Uterus (tissue), 2 donors: ENCODE measurements around the gene RALB.

Experiments used
- POLR2A ChIP-seq, 2 donors: fragments of 450-650 bp; IDR thresholded peaks; one replicate each; pipeline ENCODE4 v1.6.1; 2016; ENCODE audit warnings: antibody characterized with exemption in 2 of 2, mild to moderate bottlenecking in 1 of 2, moderate library complexity in 1 of 2
- TF ChIP-seq, protein P1 (sequence below), 4 experiments: fragments of 200-600 bp in 2 of 4; fragments of 450-650 bp in 2 of 4; sonication (generic) in 2 of 4; IDR thresholded peaks; one replicate each; pipeline ENCODE4 v1.5.1; 2016 to 2019; ENCODE audit warnings: antibody characterized with exemption in 4 of 4, mild to moderate bottlenecking in 2 of 4, moderate library complexity in 1 of 4

DNA sequence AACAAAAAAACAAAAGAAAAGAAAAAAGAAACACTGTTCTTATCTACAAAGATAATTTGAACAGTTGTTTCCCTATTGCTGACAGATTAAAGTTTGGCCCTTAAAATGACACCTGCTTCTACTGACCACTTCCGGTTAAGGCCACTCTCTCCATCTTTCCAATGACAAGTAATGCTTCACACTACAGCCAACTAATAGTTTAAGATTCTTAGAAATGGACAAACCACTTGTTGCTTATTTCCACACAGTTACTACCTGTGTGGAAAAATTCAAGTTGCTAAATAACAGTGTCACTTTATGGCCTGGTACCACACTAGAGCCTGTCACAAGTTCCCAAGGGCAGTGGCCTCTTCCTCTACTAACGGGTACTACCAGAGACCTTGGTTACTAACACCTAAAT, 31.9 kb upstream of the RALB start:
- TF ChIP-seq, protein P1, sequence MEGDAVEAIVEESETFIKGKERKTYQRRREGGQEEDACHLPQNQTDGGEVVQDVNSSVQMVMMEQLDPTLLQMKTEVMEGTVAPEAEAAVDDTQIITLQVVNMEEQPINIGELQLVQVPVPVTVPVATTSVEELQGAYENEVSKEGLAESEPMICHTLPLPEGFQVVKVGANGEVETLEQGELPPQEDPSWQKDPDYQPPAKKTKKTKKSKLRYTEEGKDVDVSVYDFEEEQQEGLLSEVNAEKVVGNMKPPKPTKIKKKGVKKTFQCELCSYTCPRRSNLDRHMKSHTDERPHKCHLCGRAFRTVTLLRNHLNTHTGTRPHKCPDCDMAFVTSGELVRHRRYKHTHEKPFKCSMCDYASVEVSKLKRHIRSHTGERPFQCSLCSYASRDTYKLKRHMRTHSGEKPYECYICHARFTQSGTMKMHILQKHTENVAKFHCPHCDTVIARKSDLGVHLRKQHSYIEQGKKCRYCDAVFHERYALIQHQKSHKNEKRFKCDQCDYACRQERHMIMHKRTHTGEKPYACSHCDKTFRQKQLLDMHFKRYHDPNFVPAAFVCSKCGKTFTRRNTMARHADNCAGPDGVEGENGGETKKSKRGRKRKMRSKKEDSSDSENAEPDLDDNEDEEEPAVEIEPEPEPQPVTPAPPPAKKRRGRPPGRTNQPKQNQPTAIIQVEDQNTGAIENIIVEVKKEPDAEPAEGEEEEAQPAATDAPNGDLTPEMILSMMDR (IDR thresholded peaks at IDR 0.05), result no peak
- no peak for TF ChIP-seq POLR2A (IDR thresholded peaks at IDR 0.05)
